NCI-H446 (cell line): ENCODE data around the gene MDK.
A peak's percentile ranks its signal among the peaks of the same experiment; 100 is the strongest.

Source experiments
- DNase-seq, 2 experiments: peaks; one replicate each; lab custom pipeline; 2025; lab: John Stamatoyannopoulos, UW

The MDK gene

DNA sequence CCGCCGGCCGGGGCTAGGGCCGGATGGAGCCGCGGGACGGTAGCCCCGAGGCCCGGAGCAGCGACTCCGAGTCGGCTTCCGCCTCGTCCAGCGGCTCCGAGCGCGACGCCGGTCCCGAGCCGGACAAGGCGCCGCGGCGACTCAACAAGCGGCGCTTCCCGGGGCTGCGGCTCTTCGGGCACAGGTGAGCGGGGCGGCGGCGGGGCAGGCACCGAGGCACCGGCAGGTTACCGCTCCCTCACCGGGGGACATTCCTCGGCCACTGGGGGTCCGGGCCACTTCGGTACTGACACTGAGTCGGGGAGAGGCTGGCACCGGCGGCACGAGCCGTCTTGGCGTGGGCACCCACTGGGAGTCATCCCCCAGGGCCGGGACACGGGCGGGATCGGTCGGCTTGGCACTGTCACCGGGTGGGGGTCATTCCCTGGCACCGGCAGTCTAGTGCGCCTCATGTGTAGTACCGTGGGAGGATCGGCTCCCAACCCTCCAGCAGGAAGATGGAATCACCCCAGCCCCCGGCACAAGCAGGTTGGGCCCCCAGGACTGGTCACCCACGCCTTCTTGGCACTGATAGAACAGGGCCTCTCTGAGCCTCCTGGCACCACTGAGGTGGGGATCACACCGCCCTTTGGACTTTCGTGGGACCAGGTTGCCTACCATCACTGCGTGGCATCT, 33.7 kb upstream of the MDK start:
- DNase-seq = no peak

DNA sequence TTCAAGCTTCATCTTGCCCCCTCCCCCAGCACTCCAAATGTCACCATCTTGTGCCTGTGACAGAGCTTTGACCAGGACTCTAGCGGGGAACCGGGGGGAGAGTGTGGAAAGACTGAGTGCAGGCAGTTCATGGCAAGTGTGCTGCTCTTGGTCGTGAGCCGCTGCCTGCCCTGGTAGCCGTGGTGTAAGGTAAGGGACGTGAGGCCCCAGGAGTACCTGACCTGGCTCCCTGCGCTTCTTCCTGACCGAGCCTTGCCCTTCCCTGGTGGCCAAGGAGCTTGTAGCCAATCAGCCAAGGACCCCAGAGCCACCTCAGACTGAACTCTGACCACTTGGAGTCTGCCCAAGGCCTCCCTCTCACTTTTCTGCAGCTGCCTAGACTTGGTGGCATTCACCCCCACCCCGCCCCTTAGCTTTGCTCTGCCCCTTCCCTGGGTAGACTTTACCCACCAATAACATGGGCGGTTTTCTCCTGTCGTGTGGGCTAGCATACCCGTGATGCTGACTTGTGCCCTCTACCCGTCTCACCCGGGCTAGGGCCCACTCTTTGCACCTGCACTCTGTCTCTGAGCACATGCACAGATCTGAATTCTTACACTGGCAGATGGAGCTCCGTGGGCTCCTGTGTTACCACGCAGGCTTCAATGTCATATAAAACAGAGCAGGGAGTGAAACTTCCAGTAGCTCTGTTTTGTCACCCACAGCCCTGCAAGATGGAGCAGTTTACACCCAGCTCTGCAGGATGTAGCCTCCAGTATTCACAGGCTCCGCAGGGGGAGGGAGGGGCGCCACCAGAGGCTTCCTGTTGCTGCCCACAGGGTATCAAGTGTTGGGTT, 32.7 kb upstream of the MDK start:
- DNase-seq = no peak

DNA sequence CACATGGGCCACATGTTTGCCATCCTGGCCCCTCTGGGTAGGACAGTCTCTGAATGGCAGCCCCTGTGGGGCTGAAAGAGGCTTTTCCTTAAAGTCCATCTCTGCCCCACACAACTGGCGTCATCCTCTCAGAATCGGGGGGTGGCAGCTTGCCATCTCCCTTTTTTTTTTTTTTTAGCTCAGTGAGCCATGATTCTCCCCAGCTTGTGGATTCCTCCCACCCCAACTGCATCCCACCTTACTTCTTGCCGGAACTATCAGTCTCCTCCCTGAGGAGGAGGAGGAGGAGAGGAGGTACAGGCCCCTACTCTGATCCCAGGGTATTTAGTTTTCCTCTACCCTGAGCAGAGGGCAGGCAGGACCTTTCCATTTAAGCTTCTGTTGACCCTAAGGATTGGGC, 30.8 kb upstream of the MDK start:
- no peak for DNase-seq

DNA sequence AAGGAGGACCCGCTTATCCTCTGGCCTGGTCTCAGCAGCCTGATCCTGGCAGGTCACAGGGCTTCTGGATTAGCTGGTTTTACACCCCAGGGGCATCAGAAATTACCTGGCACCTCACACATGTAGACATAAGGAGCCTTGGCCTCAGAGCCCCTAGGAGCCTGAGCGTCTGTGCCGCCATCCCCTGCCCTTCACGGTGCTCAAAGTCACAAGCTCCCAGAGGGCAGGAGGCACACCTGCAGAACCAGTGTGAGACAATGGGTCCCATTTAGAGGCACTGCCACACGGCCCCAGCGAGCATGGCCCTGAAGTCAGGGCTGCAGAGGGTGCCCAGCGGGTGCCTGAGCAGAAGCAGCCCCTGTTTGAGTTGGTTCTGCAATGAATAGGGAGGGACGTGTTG, 30.3 kb upstream of the MDK start:
- DNase-seq = no peak

DNA sequence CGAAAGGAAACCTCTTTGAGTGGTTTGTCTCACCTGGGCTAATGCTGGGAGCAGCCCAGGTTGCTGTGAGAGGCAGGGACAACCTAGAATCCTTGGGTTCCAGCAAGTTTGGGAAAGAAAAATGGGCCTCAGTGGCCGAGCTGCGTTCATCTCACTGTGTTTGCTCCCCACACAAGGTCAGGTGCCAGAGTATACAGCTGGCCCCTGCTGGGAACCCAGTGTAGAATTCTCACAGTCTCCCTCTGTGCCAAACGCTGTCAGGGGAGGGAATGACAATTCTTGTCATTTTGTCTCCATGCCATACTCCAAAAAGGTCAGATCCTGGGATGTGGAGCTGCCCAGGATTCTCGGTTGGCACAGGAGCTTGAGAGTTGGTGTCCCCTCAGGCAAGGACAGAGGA, 29.9 kb upstream of the MDK start:
- DNase-seq = no peak

DNA sequence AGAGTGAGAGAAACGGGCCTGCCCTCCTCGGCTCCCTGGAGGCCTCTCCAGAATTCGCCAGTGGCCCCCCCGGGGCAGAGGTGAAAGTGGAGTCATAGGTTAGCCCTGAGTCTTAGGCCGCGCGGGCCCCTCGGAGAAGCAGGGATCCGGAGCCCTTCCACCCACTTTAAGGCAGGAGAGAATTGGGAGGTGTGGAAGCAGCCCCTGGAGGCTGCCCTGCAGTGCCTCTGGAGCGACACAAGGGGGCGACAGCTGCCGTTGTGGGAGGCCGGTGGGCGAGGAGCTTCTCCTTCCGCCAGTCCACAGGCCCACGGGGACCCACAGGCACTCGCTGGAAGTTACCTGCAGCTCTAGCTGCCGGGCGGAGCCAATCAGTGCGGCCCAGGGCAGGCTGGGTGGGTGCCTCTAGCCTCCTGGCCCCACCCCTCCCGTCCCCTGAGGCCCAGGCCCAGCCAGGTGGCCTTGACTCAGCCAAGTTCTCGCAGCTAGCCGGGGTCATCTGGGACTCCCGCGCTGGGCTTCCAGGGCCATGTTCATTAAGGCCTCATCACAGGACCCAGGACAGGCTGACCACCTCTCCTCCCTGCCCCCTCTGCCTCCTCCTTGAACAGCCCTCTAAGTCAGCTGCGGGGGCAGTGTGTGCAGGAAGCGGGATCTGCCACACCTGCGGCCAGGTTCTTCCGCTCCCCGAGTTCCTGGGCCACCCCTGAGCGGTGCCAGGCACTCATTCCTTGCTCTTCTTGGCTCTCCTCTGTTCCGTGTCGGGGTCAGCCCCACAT, 29.2 kb upstream of the MDK start:
- DNase-seq = peak in 1 of 2 experiments; percentile 24

DNA sequence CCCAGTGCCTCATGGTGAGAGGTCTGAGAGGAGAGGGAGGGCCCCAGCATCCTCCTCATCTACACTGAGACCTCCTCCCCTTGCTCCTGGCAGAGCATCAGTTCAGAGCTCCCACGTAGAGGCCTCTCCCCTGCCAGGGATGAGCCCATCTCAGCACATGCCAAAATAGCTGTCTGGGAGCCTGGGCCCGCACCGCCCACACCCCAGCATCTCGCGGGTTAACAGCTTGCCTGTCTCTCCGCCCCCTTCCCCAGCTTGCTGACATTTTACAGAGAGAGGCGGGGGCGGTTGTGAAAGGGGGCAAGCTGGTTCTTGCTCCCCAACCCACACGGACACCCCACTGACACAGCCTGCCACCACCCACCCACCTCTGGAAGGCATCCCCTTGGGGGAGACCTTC, 27.8 kb upstream of the MDK start:
- DNase-seq = peak; percentile 43 to 50

DNA sequence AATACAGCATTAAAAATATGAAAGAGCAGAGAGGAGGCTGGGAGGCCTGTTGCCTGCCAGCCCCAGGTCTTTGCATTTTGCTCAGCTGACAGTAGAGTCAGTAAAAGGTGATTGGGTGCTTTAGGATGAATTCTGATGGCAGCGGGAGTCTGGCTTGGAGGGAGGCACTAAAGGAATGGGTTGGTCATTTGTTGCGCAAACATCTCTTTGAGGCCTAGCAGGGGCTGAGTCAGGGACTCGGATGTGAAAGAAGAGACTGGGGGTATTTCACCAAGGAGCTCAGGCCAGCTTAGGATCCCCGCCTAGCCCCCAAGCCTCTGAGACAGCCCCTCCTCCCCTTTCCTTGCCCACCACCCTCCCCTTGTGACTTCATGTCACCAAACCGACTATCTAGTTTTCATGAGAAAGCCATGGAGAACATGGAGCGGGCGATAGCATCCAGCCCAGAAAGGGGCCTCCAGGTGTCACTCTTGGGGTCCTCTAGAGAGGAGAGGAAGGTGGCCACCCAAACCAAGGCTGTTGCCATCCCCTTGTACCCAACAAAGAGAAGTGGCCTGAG, 24.5 kb upstream of the MDK start:
- DNase-seq = no peak

DNA sequence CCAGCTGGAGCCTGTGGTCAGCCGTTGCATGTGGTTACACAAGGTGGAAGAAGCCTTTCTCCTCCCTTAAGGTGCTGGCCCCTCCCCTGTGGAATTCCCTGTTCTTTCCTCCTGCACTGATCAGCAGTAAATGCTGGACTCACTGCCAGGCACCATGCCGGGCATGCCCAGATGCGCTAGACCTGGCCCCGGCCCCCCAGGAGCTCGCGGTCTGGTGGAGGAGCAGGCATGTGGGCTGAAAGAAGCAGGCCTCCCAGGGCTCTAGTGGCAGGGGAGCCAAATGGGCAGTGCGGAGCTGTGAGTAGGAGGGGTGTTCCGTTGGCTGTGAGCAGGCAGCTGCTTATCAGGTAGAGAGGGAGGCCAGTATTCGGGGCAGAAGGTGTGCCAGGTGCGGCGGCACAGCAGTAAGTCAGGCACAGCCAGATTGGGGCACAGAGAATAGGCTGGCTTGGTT, 24.0 kb upstream of the MDK start:
- DNase-seq = no peak

DNA sequence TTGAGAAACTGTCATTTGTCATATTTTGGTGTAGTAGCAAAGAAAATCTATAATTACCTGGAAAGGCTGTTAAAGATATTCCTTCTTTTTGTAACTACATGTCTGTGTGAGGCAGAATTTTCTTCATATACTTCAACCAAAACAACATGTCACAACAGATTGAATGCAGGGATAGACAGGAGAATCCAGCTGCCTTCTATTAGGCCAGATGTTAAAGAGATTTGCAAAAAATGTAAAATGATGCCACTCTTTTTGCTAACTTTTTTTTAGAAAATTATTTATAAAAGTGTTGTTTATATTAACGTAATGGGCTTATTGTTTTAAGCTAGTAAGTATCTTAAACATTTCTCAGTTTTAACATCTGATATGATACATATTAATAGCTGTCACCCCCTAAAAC, 21.5 kb upstream of the MDK start:
- DNase-seq = no peak

DNA sequence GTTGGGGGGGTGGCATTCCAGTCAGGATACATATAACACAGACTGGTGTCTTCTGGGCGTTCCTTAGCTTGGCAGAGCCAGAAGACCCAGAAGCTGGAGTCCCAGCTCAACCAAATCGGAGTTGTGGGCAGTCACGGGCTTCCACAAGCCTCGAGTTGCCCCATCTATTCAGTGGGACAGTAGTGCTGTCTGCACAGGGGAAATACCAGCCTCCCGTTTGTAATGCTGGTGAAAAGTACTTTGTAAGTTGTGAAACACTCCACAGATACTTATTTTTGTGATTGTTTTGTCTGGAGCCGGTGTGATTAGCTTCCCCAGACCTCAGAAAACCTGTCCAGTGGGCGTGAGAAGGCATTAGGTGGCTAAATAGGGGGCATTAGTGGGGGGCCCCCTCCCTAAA, 20.6 kb upstream of the MDK start:
- no peak for DNase-seq

DNA sequence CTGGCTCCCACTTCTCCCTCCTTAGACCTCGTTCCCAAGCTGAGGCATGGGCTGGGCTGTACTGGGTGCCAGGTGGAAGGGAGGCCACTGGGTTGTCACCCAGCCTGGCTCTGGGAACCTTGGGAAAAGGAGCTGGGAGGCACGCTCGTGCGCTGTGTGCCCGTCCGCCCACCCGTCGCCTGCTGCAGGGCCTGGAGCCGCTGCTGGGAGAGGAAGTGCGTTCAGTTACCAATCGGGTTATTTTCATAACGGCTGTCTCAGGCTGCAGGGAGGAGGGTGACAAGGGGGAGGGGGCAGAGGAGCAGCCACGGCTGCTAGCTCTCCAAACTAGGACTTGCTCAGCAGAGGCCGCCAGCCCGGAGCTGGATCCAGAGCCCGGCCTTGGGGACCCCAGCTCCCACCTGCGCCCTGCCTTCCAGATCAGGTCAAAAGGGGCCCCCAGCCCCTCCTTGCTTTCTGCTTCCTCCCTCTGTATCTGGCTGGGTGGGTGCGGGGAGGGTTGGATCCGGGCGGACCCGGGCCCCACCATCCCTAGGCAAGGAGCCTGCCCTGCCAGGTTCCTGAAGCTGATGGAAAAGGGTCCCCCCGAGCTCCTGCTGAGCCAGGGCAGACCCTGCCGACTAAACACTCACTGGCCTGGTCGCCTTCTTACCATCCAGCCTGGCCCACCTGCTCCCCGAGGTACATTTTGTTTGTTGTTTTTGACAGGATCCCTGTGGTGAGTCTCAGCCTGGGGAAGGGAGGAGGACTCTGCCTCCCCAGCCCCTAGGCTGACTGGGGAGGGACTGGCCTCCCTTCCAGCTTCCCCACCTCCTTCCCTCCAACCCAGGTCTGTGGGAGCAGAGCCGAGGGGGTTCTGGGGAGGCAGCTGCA, 19.9 kb upstream of the MDK start:
- no peak for DNase-seq

DNA sequence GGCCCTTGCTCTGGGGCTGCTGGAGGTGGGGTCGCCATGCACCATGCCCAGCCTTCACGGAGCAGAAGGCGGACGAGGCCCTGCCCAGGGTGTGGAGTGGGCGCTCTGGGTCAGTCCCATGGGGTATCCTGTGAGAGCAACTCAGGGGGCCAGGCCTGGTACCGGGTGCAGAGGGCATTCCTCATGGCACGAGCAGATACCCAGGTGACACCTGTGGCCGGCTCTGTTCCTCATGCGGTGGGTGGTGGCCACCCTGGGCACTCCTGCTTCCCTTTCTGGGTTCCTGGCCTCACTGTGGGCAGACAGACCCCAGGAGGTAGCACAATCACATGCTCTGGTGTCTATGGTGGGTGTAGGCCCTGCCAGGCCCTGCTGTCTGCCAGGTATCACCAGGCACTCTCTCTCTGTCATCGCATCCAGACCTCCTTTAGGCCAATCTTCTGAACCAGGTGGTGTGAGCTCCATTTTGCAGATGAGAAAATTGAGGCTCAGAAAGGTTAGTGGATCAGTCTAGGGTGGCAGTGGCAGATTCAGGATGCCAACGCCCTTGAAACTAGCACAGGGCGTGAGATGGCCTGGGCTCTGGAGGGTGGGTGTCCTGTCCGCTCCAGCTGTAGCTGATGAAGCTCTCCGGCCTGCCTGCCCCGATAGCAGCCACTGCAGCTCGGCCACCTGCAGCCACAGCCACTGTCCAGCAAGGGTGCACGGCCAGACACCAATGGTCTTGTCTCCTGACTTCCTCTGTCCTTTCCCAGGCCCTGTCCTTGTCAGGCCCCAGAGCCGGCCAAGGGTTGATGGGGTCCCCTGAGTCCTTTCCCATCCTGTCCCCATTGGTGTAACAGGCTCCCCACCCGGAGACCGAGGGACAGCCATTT, 19.1 kb upstream of the MDK start:
- no peak for DNase-seq

DNA sequence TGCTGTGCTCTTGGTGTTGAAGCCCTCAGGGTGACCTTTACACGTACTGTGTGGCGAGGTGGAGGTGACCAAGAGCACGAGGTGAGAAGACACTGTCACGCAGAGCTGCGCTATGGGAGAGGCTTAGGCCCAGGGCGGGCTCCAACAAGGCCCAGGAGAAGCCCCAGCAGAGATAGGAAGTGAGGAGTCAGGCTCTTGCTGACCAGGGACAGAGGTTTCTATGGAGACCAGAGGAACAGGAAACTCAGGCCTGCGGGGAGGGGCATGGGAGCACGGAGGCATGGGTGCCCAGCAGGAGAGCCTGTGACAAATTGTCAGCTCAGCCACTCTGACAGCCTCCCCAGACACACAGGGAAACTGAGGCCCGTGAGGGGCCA, 18.4 kb upstream of the MDK start:
- DNase-seq = no peak

DNA sequence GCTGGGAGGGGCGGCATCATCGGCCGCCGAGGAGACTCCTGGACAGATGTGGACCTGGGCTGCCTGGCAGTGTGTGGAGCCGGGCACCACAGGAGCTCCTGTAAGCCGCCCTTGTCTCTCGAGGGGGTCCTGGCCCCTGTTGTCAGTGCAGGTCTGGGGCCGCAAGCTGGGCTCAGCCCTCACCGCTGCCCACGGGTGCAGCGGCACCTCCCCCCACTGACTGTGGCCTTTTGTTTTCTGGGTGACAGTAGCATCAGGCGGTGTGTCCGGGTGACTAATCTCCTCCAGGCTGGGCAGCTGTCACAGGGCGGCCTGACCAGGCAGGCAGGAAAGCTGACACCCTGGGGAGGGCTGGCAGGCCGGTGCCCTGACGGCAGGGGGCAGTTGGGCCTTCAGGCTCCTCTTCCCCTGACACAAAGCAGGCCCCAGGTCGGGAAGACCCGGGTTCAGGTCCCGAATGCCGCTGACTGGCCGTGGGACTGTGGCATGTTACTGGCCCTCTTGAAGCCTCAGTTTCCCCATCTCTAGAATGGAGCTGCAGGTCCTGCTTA, 17.9 kb upstream of the MDK start:
- no peak for DNase-seq

DNA sequence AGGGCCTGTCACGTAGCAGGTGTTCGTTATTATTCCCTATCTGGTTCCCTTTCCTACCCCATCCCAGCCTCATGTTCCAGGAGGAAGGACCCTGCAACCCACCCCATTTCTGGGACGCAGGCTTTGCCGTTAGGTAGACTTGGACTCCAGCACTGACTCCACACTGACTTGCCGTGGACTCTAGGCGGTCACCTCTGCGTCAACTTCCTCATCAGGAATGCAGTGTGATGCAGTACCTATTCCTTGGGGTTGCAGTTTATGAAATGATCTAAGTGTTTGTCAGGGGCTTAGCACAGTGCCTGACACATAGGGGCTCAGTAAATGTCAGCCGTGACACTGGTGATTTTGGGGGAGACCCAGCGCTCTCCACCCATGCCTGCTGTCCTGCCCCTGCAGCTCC, 17.4 kb upstream of the MDK start:
- DNase-seq = no peak

DNA sequence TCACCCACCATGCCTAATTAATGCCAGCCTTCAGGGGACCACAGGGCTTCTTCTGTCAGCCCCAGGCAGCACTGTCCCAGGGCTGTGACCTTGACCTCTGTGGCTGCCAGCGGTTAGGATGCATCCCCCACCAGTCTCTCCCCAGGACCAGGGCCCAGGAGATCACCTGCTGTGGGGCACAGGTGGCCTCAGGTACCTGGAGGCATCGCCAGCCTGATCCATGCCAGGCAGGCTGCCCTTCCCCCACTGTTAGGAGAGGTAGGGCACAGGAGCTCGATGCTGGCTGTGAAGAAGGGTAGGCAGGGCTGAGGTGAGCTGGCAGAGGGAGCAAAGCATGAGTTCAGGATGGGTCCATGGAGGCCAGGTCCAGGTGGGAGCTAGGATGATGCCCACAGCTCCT, 16.7 kb upstream of the MDK start:
- DNase-seq = no peak

DNA sequence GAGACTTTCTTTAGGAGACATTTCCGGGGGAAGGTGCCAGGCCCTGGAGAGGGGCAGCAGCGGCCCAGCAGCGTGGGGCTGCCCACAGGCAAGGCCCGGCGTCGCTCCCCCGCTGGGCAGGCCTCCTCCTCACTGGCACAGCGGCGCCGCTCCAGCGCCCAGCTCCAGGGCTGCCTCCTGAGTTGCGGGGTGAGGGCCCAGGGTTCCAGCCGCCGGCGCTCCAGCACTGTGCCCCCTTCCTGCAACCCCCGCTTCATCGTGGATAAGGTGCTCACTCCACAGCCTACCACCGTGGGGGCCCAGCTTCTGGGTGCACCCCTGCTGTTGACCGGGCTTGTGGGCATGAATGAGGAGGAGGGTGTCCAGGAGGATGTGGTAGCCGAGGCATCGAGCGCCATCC, 15.2 kb upstream of the MDK start:
- DNase-seq = no peak

DNA sequence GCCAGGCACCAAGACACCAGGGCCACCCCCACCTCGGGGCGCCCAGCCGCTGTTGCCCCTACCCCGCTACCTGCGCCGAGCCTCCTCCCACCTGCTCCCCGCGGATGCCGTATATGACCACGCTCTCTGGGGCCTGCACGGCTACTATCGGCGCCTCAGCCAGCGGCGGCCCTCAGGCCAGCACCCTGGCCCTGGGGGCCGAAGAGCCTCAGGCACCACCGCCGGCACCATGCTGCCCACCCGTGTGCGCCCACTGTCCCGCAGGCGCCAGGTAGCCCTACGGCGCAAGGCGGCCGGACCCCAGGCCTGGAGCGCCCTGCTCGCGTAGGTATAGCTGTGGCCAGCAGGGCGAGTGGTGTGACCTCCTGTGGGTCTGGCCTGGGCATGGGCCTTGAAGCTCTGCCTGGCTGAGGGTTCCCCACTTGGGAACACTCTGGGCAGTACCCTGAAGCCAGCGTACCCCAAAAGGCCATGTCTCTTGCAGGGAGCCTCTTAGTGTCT, 14.8 kb upstream of the MDK start:
- DNase-seq = no peak
